SK-N-SH (cell line): ENCODE data around the gene FSTL5. TPM values are rescaled to one million over a fixed set of nuclear protein-coding genes. Genes with fewer than 3 reads are reported as not detected.
A peak's percentile ranks its signal among the peaks of the same experiment; 100 is the strongest.
"Not testable (repeated sequence)": the region's sequence is repeated elsewhere in the genome, so short reads cannot be mapped to it uniquely, and the experiment has no call there.

ENCODE experiments used
- CTCF ChIA-PET: fragments of 300-600, 350-600 bp; formaldehyde crosslinking; extraction: SDS; loops from one replicate; lab custom pipeline; 2021; lab: Yijun Ruan, JAX
- POLR2A ChIA-PET: fragments of 350-600 bp; sonication (Branson Sonifier 250); formaldehyde crosslinking; extraction: SDS; loops from one replicate; lab custom pipeline; 2020; ENCODE audit warnings: antibody characterized with exemption, inconsistent platforms; lab: Yijun Ruan, JAX
- DNase-seq: peaks from one replicate; pipeline ENCODE4 v3.0.0; 2012
- H2AFZ ChIP-seq: fragments of 200-600 bp; sonication (generic); 2 replicates; pipeline ENCODE4 v1.8.1; 2016; ENCODE audit warnings: antibody characterized with exemption, mild to moderate bottlenecking, low read depth
- H3F3A ChIP-seq: fragments of 200-600 bp; sonication (generic); replicated peaks from 2 replicates; pipeline ENCODE3; 2016; ENCODE audit warnings: antibody characterized with exemption, mild to moderate bottlenecking; ENCODE audit not compliant: insufficient read depth
- H3K27ac ChIP-seq, 2 experiments: fragments of 200-500 bp in 1 of 2; fragments of 200-600 bp in 1 of 2; sonication (Bioruptor generic) in 1 of 2; sonication (generic), shearing (Covaris generic) in 1 of 2; 2 replicates each; pipeline versions ENCODE4 v1.5.1 to v1.6.1; 2014 to 2016; ENCODE audit warnings: low read depth in 2 of 2, inconsistent platforms in 1 of 2, low read length in 1 of 2, mild to moderate bottlenecking in 1 of 2, mixed read lengths in 1 of 2
- H3K27me3 ChIP-seq: fragments of 200-600 bp; sonication (generic), shearing (Covaris generic); 2 replicates; pipeline ENCODE4 v1.6.1; 2016; ENCODE audit warnings: mixed run types; ENCODE audit not compliant: insufficient read depth
- H3K36me3 ChIP-seq, 2 experiments: fragments of 200-500 bp in 1 of 2; fragments of 200-600 bp in 1 of 2; sonication (Bioruptor generic) in 1 of 2; sonication (generic) in 1 of 2; replicated peaks in 1 of 2; 2 replicates each; pipeline versions ENCODE3 to v1.5.1; 2014 to 2016; ENCODE audit warnings: low read length in 1 of 2, mild to moderate bottlenecking in 1 of 2; ENCODE audit not compliant: insufficient read depth in 2 of 2, control insufficient read depth in 1 of 2
- H3K4me1 ChIP-seq, 2 experiments: fragments of 200-500 bp in 1 of 2; fragments of 200-600 bp in 1 of 2; sonication (Bioruptor generic) in 1 of 2; sonication (generic), shearing (Covaris generic) in 1 of 2; 2 replicates each; pipeline versions ENCODE4 v1.5.1 to v1.6.1; 2014 to 2016; ENCODE audit warnings: low read depth in 1 of 2, low read length in 1 of 2, mixed run types in 1 of 2; ENCODE audit not compliant: insufficient read depth in 2 of 2, control insufficient read depth in 1 of 2
- H3K4me2 ChIP-seq: fragments of 200-600 bp; sonication (generic), shearing (Covaris generic); 2 replicates; pipeline ENCODE4 v1.6.1; 2017; ENCODE audit warnings: mixed run types
- H3K4me3 ChIP-seq, 2 experiments: fragments of 200-500 bp in 1 of 2; fragments of 200-600 bp in 1 of 2; sonication (Bioruptor generic) in 1 of 2; sonication (generic), shearing (Covaris generic) in 1 of 2; 2 replicates each; pipeline versions ENCODE4 v1.5.1 to v1.8.1; 2014 to 2016; ENCODE audit warnings: low read depth in 2 of 2, inconsistent platforms in 1 of 2, low read length in 1 of 2, mild to moderate bottlenecking in 1 of 2, mixed read lengths in 1 of 2, moderate library complexity in 1 of 2
- H3K79me2 ChIP-seq: fragments of 200-600 bp; sonication (generic); 2 replicates; pipeline ENCODE4 v1.8.1; 2017; ENCODE audit warnings: mild to moderate bottlenecking; ENCODE audit not compliant: insufficient read depth
- H3K9ac ChIP-seq: fragments of 200-600 bp; sonication (generic); 2 replicates; pipeline ENCODE4 v1.6.1; 2017; ENCODE audit warnings: mixed run types
- H3K9me2 ChIP-seq: fragments of 200-600 bp; sonication (generic); 2 replicates; pipeline ENCODE4 v1.6.1; 2017; ENCODE audit warnings: mixed run types
- H3K9me3 ChIP-seq: fragments of 200-600 bp; sonication (generic); 2 replicates; pipeline ENCODE4 v1.6.1; 2017; ENCODE audit warnings: mixed run types, mild to moderate bottlenecking, moderate library complexity
- H4K20me1 ChIP-seq: fragments of 200-600 bp; sonication (generic); 2 replicates; pipeline ENCODE4 v1.6.1; 2017; ENCODE audit warnings: mild to moderate bottlenecking, mixed run types; ENCODE audit not compliant: insufficient read depth
- CTCF ChIP-seq: fragments of 200-600 bp; sonication (generic); IDR thresholded peaks from 2 replicates; pipeline ENCODE4 v1.6.1; 2017; ENCODE audit warnings: antibody characterized with exemption, mild to moderate bottlenecking, moderate library complexity
- ELF1 ChIP-seq: IDR thresholded peaks from 2 replicates; pipeline ENCODE4 v1.4.0; 2012
- FOSL2 ChIP-seq: IDR thresholded peaks from 2 replicates; pipeline ENCODE4 v1.4.0; 2012; ENCODE audit warnings: low read depth, mild to moderate bottlenecking, moderate library complexity, borderline replicate concordance
- FOXM1 ChIP-seq: IDR thresholded peaks from 2 replicates; pipeline ENCODE4 v1.4.0; 2012; ENCODE audit warnings: low read depth, mild to moderate bottlenecking
- GABPA ChIP-seq: IDR thresholded peaks from 2 replicates; pipeline ENCODE4 v1.4.0; 2012; ENCODE audit warnings: low read depth, mild to moderate bottlenecking
- GATA2 ChIP-seq: sonication (generic); formaldehyde crosslinking; IDR thresholded peaks from 2 replicates; pipeline ENCODE4 v1.5.0; 2020; ENCODE audit warnings: mild to moderate bottlenecking, missing genetic modification reagents
- IRF3 ChIP-seq: fragments of 150-350 bp; IDR thresholded peaks from 2 replicates; pipeline ENCODE4 v1.6.1; 2016; ENCODE audit warnings: mild to moderate bottlenecking, low read depth, low read length
- NFIC ChIP-seq: IDR thresholded peaks from 2 replicates; pipeline ENCODE4 v1.4.0; 2012; ENCODE audit warnings: borderline replicate concordance
- NRF1 ChIP-seq: IDR thresholded peaks from 2 replicates; pipeline ENCODE4 v1.6.1; 2012; ENCODE audit warnings: low read depth, mild to moderate bottlenecking, low read length
- RFX5 ChIP-seq: IDR thresholded peaks from 2 replicates; pipeline ENCODE4 v1.6.1; 2012; ENCODE audit warnings: mild to moderate bottlenecking, improper control_type of control experiment, low read length
- RXRA ChIP-seq: IDR thresholded peaks from 2 replicates; pipeline ENCODE4 v1.4.0; 2012; ENCODE audit warnings: low read depth, mild to moderate bottlenecking, borderline replicate concordance
- SMC3 ChIP-seq: IDR thresholded peaks from 2 replicates; pipeline ENCODE4 v1.6.1; 2012; ENCODE audit warnings: low read depth, low read length, improper control_type of control experiment
- USF2 ChIP-seq: fragments of 150-350 bp; IDR thresholded peaks from 2 replicates; pipeline ENCODE4 v1.6.1; 2017; ENCODE audit warnings: antibody characterized with exemption, low read length, low read depth, borderline replicate concordance
- ZBTB33 ChIP-seq: IDR thresholded peaks from 2 replicates; pipeline ENCODE4 v1.4.0; 2012; ENCODE audit warnings: low read depth, borderline replicate concordance
- WGBS: methylation state at CpG from one replicate; pipeline ENCODE4 v1.1.6; 2017; ENCODE audit warnings: low lambda C conversion rate; 5-methylcytosine and 5-hydroxymethylcytosine counted together
- polyA plus RNA-seq, 3 experiments: library from polyadenylated mRNA; depleted of rRNA; stranded (reverse); fragments of >200 nt; gene quantifications; 2 replicates each; pipeline ENCODE4 v1.2.3, GENCODE V29; 2012

Gene FSTL5
- polyA plus RNA-seq, 1 of the 3 experiments (the other 2 are of a cell fraction): 0.07 TPM

- TF ChIP-seq GABPA (no peak), CTCF (no peak), FOXM1 (no peak), GATA2 (CRISPR knock-in tag) (no peak), ZBTB33 (no peak), IRF3 (no peak), SMC3 (no peak), FOSL2 (peak; percentile 73), RFX5 (no peak)
Observed at GRCh38 chr4:161762796-161763195, 401.0 kb downstream of the FSTL5 start (continued).

- Histone ChIP-seq H3K27ac (no peak overlapping the region), H3F3A (peaks cover 5% of the 10 kb centered on the region), H3K36me3 (no peaks in the 10 kb centered on the region), H3K9me2 (no peaks in the 10 kb centered on the region), H3K9ac (no peak overlapping the region), H3K79me2 (no peaks in the 10 kb centered on the region), H2AFZ (0 out of 2 replicates have a peak overlapping the region, but pooled peaks have one; percentile 39), H3K4me2 (no peak overlapping the region), H3K4me3 (no peak overlapping the region), H4K20me1 (no peaks in the 10 kb centered on the region), H3K9me3 (no peaks in the 10 kb centered on the region), H3K4me1 (no peaks in the 10 kb centered on the region), H3K27me3 (no peaks in the 10 kb centered on the region)
- POLR2A ChIA-PET: no interaction called here
- CTCF ChIA-PET: interaction anchor here (0.9 to 1.4 kb wide), 2 partner anchors 33 to 160 kb away, joined by 3 read pairs; no protein-coding TSS in a partner anchor
- no peak for DNase-seq
- WGBS: 87% methylated on average over 3 of the region's 3 CpGs
- TF ChIP-seq USF2: no peak
- TF ChIP-seq RXRA: no peak
- no peak for TF ChIP-seq FOSL2
- TF ChIP-seq NRF1: no peak
- no peak for TF ChIP-seq NFIC
- no peak for TF ChIP-seq ELF1
Observed at GRCh38 chr4:161760008-161760407, 403.8 kb downstream of the FSTL5 start.

- H3K4me2 ChIP-seq, H3K4me1 ChIP-seq, DNase-seq, H3F3A ChIP-seq, H2AFZ ChIP-seq, H3K36me3 ChIP-seq, H4K20me1 ChIP-seq, H3K27ac ChIP-seq, H3K79me2 ChIP-seq, H3K9me3 ChIP-seq, POLR2A ChIA-PET, H3K4me3 ChIP-seq, H3K9me2 ChIP-seq, H3K27me3 ChIP-seq, H3K9ac ChIP-seq: not testable (repeated sequence)
- CTCF ChIA-PET: interaction anchor here (0.6 kb wide), 1 partner anchor 10 kb away, joined by 3 read pairs; no protein-coding TSS in a partner anchor
- 94% methylated on average over 9 of the region's 9 CpGs for whole genome bisulfite sequencing
Observed at GRCh38 chr4:161758412-161758811, 405.4 kb downstream of the FSTL5 start.
